Heart right ventricle (tissue), 16 donors: ENCODE data around the gene HPS1. TPM values are rescaled to one million over a fixed set of nuclear protein-coding genes. Genes with fewer than 3 reads are reported as not detected.

Experiments used
- ATAC-seq, 8 donors: fragments of 200-7000 bp; cut with Tn5 transposase; one replicate each; pipeline ENCODE4 v1.9.1; 2020; ENCODE audit warnings: mild to moderate bottlenecking in 8 of 8, moderate library complexity in 8 of 8, moderate number of reproducible peaks in 1 of 8
- DNase-seq, 2 donors: peaks; one replicate each; pipeline ENCODE4 v3.0.0-alpha.2; 2020
- H3K27ac ChIP-seq, 10 donors: fragments of 200-600 bp; sonication (generic) in 2 of 10; one replicate each; pipeline versions ENCODE4 v1.5.0 to v1.8.0; 2020 to 2022; ENCODE audit warnings: mild to moderate bottlenecking in 3 of 10
- H3K27me3 ChIP-seq, 7 donors: fragments of 200-600 bp; one replicate each; pipeline ENCODE4 v1.8.0; 2021 to 2022; ENCODE audit warnings: mild to moderate bottlenecking in 2 of 7
- H3K36me3 ChIP-seq, 9 donors: fragments of 200-600 bp; sonication (generic) in 1 of 9; one replicate each; pipeline versions ENCODE4 v1.5.0 to v1.8.0; 2020 to 2022; ENCODE audit warnings: mild to moderate bottlenecking in 2 of 9
- H3K4me1 ChIP-seq, 9 donors: fragments of 200-600 bp; sonication (generic) in 1 of 9; one replicate each; pipeline versions ENCODE4 v1.5.0 to v1.8.0; 2020 to 2022; ENCODE audit warnings: mild to moderate bottlenecking in 4 of 9
- H3K4me3 ChIP-seq, 10 donors: fragments of 200-600 bp; sonication (generic) in 2 of 10; one replicate each; pipeline versions ENCODE4 v1.5.0 to v1.8.0; 2020 to 2022; ENCODE audit warnings: mild to moderate bottlenecking in 7 of 10, moderate library complexity in 2 of 10
- H3K9me3 ChIP-seq, 11 donors: fragments of 200-600 bp in 10 of 11; sonication (generic) in 2 of 11; one replicate each; pipeline versions ENCODE4 v1.5.0 to v1.8.0; 2013 to 2022; ENCODE audit warnings: mild to moderate bottlenecking in 2 of 11, control low read depth in 1 of 11, moderate library complexity in 1 of 11
- CTCF ChIP-seq, 9 donors: fragments of 200-600 bp; sonication (generic) in 2 of 9; IDR thresholded peaks; one replicate each; pipeline versions ENCODE4 v1.5.0 to v1.8.0; 2021 to 2022; ENCODE audit warnings: antibody characterized with exemption in 9 of 9, mild to moderate bottlenecking in 5 of 9, moderate library complexity in 1 of 9
- WGBS, 2 donors: extraction: QIAGEN DNeasy Blood & Tissue Kit; methylation state at CpG; one replicate each; pipeline ENCODE4 v1.1.7; 2013; ENCODE audit warnings: inconsistent platforms in 1 of 2; 5-methylcytosine and 5-hydroxymethylcytosine counted together
- intact Hi-C, 10 donors: fragments of 100-400 bp; cut with DNase I; formaldehyde crosslinking; loops; one replicate each; pipeline versions ENCODE4 v1.11.1 to v1.14.2; 2022
- microRNA-seq, 2 donors: library from miRNA; unstranded; fragments of <30 nt; microRNA quantifications; one replicate each; pipeline ENCODE4 v1.2.0, GENCODE V29; 2021
- polyA plus RNA-seq, 2 donors: library from polyadenylated mRNA; stranded (reverse); fragments of 200-250 nt; gene quantifications; one replicate each; pipeline ENCODE4 v1.2.3, GENCODE V29; 2013
- total RNA-seq, 10 donors: library from RNA; stranded (reverse); fragmentation: NEBNext Ultra II Directional in 3 of 10; extraction: Animal tissue kit (Norgen Biotek cat#: 25700) in 3 of 10; gene quantifications; one replicate each; pipeline versions ENCODE4 v1.2.1 to v1.2.4, GENCODE V29; 2021 to 2023
- donor health status: Arrhythmogenic right ventricular cardiomyopathy.
- donor health status: ischemic (EF 13 %, LVEDD 7.1; RV severe dilation, severe dysfunction).
- donor health status: healthy with polysubstance abuse.
- donor health status: DM: no; HTN: yes; CAD: no.
- donor health status: DM: no; HTN: no; CAD: no.
- donor health status: ischemic (EF 25% LVEDD 6.9; RV normal size, moderate dysfunction).
- donor health status: ischemic (EF 25% LVEDD 5.7; RV mildly dilated, moderate dysfunction).
- donor health status: healthy.
- donor health status: DM: yes; HTN: yes; CAD: no.
- donor health status: Ischemic cardiomyopathy.
- donor health status: ischemic (EF 35%, LVEDD 5.7; RV mildly dilated, moderate dysfunction).
- donor health status: nonischemic (EF 11% LVEDD 7.7; RV severe dilation, severe dysfunction).
- donor health status: DM: yes; HTN: yes; CAD: no.
- donor health status: PGD.
- donor health status: ischemic (EF 29% LVEDD 5.4; RV normal size, mild dysfunction).
- donor health status: nonischemic (EF 23%, LVEDD 6.1; RV moderate dilation, normal function).

HPS1 gene
- total and polyA plus RNA-seq, 12 donors: 21.2 to 54.3 (median 33.4) TPM

GRCh38 chr10:98367604-98368451 lies 78.9 kb downstream of the HPS1 start:
- WGBS, 2 donors: 88 to 90% methylated on average over 19 of the region's 19 CpGs
- Histone ChIP-seq H3K36me3 (no peaks in the 10 kb centered on the region), H3K27ac (no peak overlapping the region), H3K4me3 (no peak overlapping the region), H3K4me1 (peaks cover 0 to 9% (median 0%) of the 10 kb centered on the region in 9 donors), H3K9me3 (no peaks in the 10 kb centered on the region), H3K27me3 (peaks cover 0 to 6% (median 0%) of the 10 kb centered on the region in 7 donors)
- intact Hi-C loops: no loop called here
- DNase-seq: no peak
- no peak for TF ChIP-seq CTCF (IDR thresholded peaks at IDR 0.05)
- no peak for ATAC-seq

Small RNA genes lying within 50 kb of the gene (microRNA-seq; reads per million reads assigned to microRNA genes)
- 230 to 237 reads per million in 2 donors for gene MIR1287
- gene MIR4685: 0 reads per million in 2 donors

Other genes with a start within 250 kb of the HPS1 start
- gene LOXL4, start 178.7 kb downstream of the HPS1 start, total RNA-seq: 10 to 100 TPM in 1 of 10 donors, 1 to 10 TPM in 8, under 1 TPM in 1; 0.72 to 13.5 (median 1.9) TPM
- gene LOXL4, start 178.7 kb downstream of the HPS1 start, polyA plus RNA-seq: 1 to 10 TPM; 1.7 to 5.6 TPM
- gene PYROXD2, start 31.8 kb downstream of the HPS1 start, total RNA-seq: 10 to 100 TPM in 9 of 10 donors, 1 to 10 TPM in 1; 9.0 to 18.8 (median 13.9) TPM
- gene PYROXD2, start 31.8 kb downstream of the HPS1 start, polyA plus RNA-seq: 10 to 100 TPM in 1 of 2 donors, 1 to 10 TPM in 1; 3.1 to 31.2 TPM